Liver (tissue), 9 donors: ENCODE measurements around the gene AOPEP. TPM values are rescaled to one million over a fixed set of nuclear protein-coding genes. Genes with fewer than 3 reads are reported as not detected.

Source experiments
- DNase-seq: peaks from one replicate; pipeline ENCODE4 v3.0.0-alpha.2; 2017; ENCODE audit warnings: low spot score
- H3K27ac ChIP-seq, 2 donors: one replicate each; pipeline ENCODE4 v1.7.0; 2013; ENCODE audit warnings: inconsistent platforms in 2 of 2, low read length in 2 of 2, control low read depth in 1 of 2, low read depth in 1 of 2, mild to moderate bottlenecking in 1 of 2
- H3K27me3 ChIP-seq, 4 donors: one replicate each; pipeline versions ENCODE4 v1.6.1 to v1.7.0; 2013; ENCODE audit warnings: low read length in 3 of 4, inconsistent platforms in 1 of 4, mild to moderate bottlenecking in 1 of 4, moderate library complexity in 1 of 4; ENCODE audit not compliant: control insufficient read depth in 4 of 4, insufficient read depth in 4 of 4
- H3K36me3 ChIP-seq, 4 donors: one replicate each; pipeline versions ENCODE4 v1.6.1 to v1.7.0; 2013; ENCODE audit warnings: low read length in 3 of 4, mild to moderate bottlenecking in 3 of 4, low read depth in 1 of 4, moderate library complexity in 1 of 4; ENCODE audit not compliant: control insufficient read depth in 4 of 4, insufficient read depth in 3 of 4
- H3K4me1 ChIP-seq, 4 donors: one replicate each; pipeline versions ENCODE4 v1.6.1 to v1.7.0; 2013; ENCODE audit warnings: low read length in 3 of 4, mild to moderate bottlenecking in 3 of 4, moderate library complexity in 1 of 4; ENCODE audit not compliant: control insufficient read depth in 4 of 4, insufficient read depth in 4 of 4
- H3K4me3 ChIP-seq, 3 donors: one replicate each; pipeline versions ENCODE4 v1.6.1 to v1.7.0; 2013; ENCODE audit warnings: low read length in 3 of 3, control low read depth in 1 of 3, low read depth in 1 of 3, mild to moderate bottlenecking in 1 of 3
- H3K9ac ChIP-seq, 2 donors: one replicate each; pipeline ENCODE4 v1.7.0; 2013; ENCODE audit warnings: low read length in 2 of 2, mild to moderate bottlenecking in 2 of 2, moderate library complexity in 2 of 2, control low read depth in 1 of 2, low read depth in 1 of 2
- H3K9me3 ChIP-seq, 4 donors: one replicate each; pipeline versions ENCODE4 v1.6.1 to v1.7.0; 2013; ENCODE audit warnings: low read length in 3 of 4; ENCODE audit not compliant: control insufficient read depth in 4 of 4
- ATF3 ChIP-seq: IDR thresholded peaks from 2 replicates; pipeline ENCODE4 v1.6.1; 2016; ENCODE audit warnings: antibody characterized with exemption
- CTCF ChIP-seq: fragments of 150-350 bp; IDR thresholded peaks from 2 replicates; pipeline ENCODE4 v1.5.1; 2017; ENCODE audit warnings: improper control_type of control experiment, low read depth, low read length; ENCODE audit not compliant: missing input control
- EGR1 ChIP-seq, 2 donors: IDR thresholded peaks; 2 replicates each; pipeline ENCODE4 v1.6.1; 2016 to 2018; ENCODE audit warnings: antibody characterized with exemption in 2 of 2, low read depth in 2 of 2
- FOXA1 ChIP-seq: IDR thresholded peaks from 2 replicates; pipeline ENCODE4 v1.6.1; 2016; ENCODE audit warnings: antibody characterized with exemption
- FOXA2 ChIP-seq: IDR thresholded peaks from 2 replicates; pipeline ENCODE4 v1.6.1; 2016; ENCODE audit warnings: antibody characterized with exemption
- GABPA ChIP-seq, 2 donors: IDR thresholded peaks in 1 of 2; conservative IDR thresholded peaks in 1 of 2; 2 replicates each; pipeline ENCODE4 v1.6.1; 2016; ENCODE audit warnings: antibody characterized with exemption in 2 of 2, mild to moderate bottlenecking in 1 of 2, moderate library complexity in 1 of 2
- HNF4A ChIP-seq, 2 donors: conservative IDR thresholded peaks; 2 replicates each; pipeline ENCODE4 v1.6.1; 2016; ENCODE audit warnings: antibody characterized with exemption in 2 of 2, mild to moderate bottlenecking in 2 of 2
- HNF4G ChIP-seq: IDR thresholded peaks from 2 replicates; pipeline ENCODE4 v1.6.1; 2016; ENCODE audit warnings: antibody characterized with exemption
- JUND ChIP-seq, 2 donors: IDR thresholded peaks; 2 replicates each; pipeline ENCODE4 v1.6.1; 2016; ENCODE audit warnings: antibody characterized with exemption in 2 of 2
- NR2F2 ChIP-seq: IDR thresholded peaks from 2 replicates; pipeline ENCODE4 v1.6.1; 2016; ENCODE audit warnings: antibody characterized with exemption
- RAD21 ChIP-seq, 2 donors: IDR thresholded peaks; 2 replicates each; pipeline ENCODE4 v1.6.1; 2016; ENCODE audit warnings: antibody characterized with exemption in 2 of 2, mild to moderate bottlenecking in 2 of 2
- REST ChIP-seq: IDR thresholded peaks from 2 replicates; pipeline ENCODE4 v1.6.1; 2016; ENCODE audit warnings: antibody characterized with exemption, mild to moderate bottlenecking
- RXRA ChIP-seq, 2 donors: IDR thresholded peaks; 2 replicates each; pipeline ENCODE4 v1.6.1; 2017 to 2018; ENCODE audit warnings: antibody characterized with exemption in 2 of 2, mild to moderate bottlenecking in 1 of 2
- SP1 ChIP-seq: IDR thresholded peaks from 2 replicates; pipeline ENCODE4 v1.6.1; 2018; ENCODE audit warnings: antibody characterized with exemption, mild to moderate bottlenecking
- TAF1 ChIP-seq: conservative IDR thresholded peaks from 2 replicates; pipeline ENCODE4 v1.6.1; 2016; ENCODE audit warnings: antibody characterized with exemption, mild to moderate bottlenecking
- YY1 ChIP-seq: IDR thresholded peaks from 2 replicates; pipeline ENCODE4 v1.6.1; 2016; ENCODE audit warnings: antibody characterized with exemption, mild to moderate bottlenecking
- ZBTB33 ChIP-seq: IDR thresholded peaks from 2 replicates; pipeline ENCODE4 v1.6.1; 2016; ENCODE audit warnings: antibody characterized with exemption
- WGBS: extraction: QIAGEN DNeasy Blood & Tissue Kit; methylation state at CpG from one replicate; pipeline ENCODE4 v1.1.7; 2013; 5-methylcytosine and 5-hydroxymethylcytosine counted together
- polyA plus RNA-seq, 2 donors: library from polyadenylated mRNA; stranded (reverse) in 1 of 2; unstranded in 1 of 2; fragments of 200-250 nt in 1 of 2; fragments of >200 nt in 1 of 2; fragmentation: Nextera tagmentation in 1 of 2; extraction: Ambion mirVana in 1 of 2; gene quantifications; one replicate each; pipeline versions ENCODE4 v1.2.1 to v1.2.3, GENCODE V29; 2013 to 2015
- total RNA-seq, 2 donors: library from RNA; depleted of rRNA; stranded (reverse); fragments of >200 nt; gene quantifications; one replicate each; pipeline ENCODE4 v1.2.3, GENCODE V29; 2014
- donor health status: healthy.
- donor health status: healthy.
- donor health status: healthy.
- donor health status: healthy.
- donor health status: healthy.

The AOPEP gene
- total and polyA plus RNA-seq, 4 donors: 22.2 to 77.1 (median 34.8) TPM

- H3K36me3 ChIP-seq: peaks cover 0 to 4% (median 0%) of the 10 kb centered on the region in 4 donors
- no peaks in the 10 kb centered on the region for H3K9me3 ChIP-seq
- H3K27me3 ChIP-seq: no peaks in the 10 kb centered on the region
- H3K9ac ChIP-seq: no peak overlapping the region
- no peak overlapping the region for H3K27ac ChIP-seq
- peaks cover 0 to 2% (median 0%) of the 10 kb centered on the region in 4 donors for H3K4me1 ChIP-seq
- TF ChIP-seq YY1 (no peak), SP1 (no peak), NR2F2 (no peak), HNF4A (conservative IDR thresholded peaks at IDR 0.05) (no peak), ATF3 (no peak), REST (no peak), TAF1 (no peak), JUND (IDR thresholded peaks at IDR 0.05) (no peak), GABPA (IDR thresholded peaks at IDR 0.05 in 1 of 2, conservative IDR thresholded peaks at IDR 0.05 in 1 of 2) (no peak), CTCF (no peak), ZBTB33 (no peak), EGR1 (IDR thresholded peaks at IDR 0.05; ENCODE audit: low read depth in 2 of 2) (no peak), HNF4G (no peak), FOXA1 (no peak), FOXA2 (no peak), RAD21 (IDR thresholded peaks at IDR 0.05) (no peak), RXRA (IDR thresholded peaks at IDR 0.05) (no peak)
- 94% methylated on average over 3 of the region's 3 CpGs for WGBS
- no peak for DNase-seq
- no peak overlapping the region for H3K4me3 ChIP-seq
These were observed 45.6 kb downstream of the AOPEP start for GRCh38 chr9:94772144-94772543.
